Central memory CD8-positive, alpha-beta T cell (primary cell): ENCODE results near the gene EIF5B.
A peak's percentile ranks its signal among the peaks of the same experiment; 100 is the strongest.

Source experiments
- ATAC-seq: fragments of 150-1000 bp; cut with Tn5 transposase; replicated peaks from 2 replicates; pipeline ENCODE4 v1.10.0; 2022; ENCODE audit warnings: mild to moderate bottlenecking, moderate FRiP score, moderate number of reproducible peaks; ENCODE audit not compliant: poor library complexity, severe bottlenecking; ENCODE audit errors: extremely low read depth
- DNase-seq, 2 donors: peaks; one replicate each; pipeline ENCODE4 v3.0.0; 2021; ENCODE audit warnings: low spot score in 2 of 2
- H3K27ac Mint-ChIP-seq: one replicate; pipeline ENCODE4 v1.8.0; 2022; ENCODE audit warnings: low read depth, mild to moderate bottlenecking, moderate library complexity, mixed read lengths
- H3K27me3 Mint-ChIP-seq: one replicate; pipeline ENCODE4 v1.8.0; 2022; ENCODE audit warnings: mixed read lengths
- H3K36me3 Mint-ChIP-seq: one replicate; pipeline ENCODE4 v1.8.0; 2022; ENCODE audit warnings: mild to moderate bottlenecking, moderate library complexity, mixed read lengths; ENCODE audit not compliant: insufficient read depth
- H3K4me1 Mint-ChIP-seq: one replicate; pipeline ENCODE4 v1.8.0; 2022; ENCODE audit warnings: mixed read lengths
- H3K4me3 Mint-ChIP-seq: one replicate; pipeline ENCODE4 v1.8.0; 2022; ENCODE audit warnings: mild to moderate bottlenecking, moderate library complexity, mixed read lengths
- H3K9me3 Mint-ChIP-seq: one replicate; pipeline ENCODE4 v1.8.0; 2022; ENCODE audit warnings: mixed read lengths

Gene EIF5B

DNA sequence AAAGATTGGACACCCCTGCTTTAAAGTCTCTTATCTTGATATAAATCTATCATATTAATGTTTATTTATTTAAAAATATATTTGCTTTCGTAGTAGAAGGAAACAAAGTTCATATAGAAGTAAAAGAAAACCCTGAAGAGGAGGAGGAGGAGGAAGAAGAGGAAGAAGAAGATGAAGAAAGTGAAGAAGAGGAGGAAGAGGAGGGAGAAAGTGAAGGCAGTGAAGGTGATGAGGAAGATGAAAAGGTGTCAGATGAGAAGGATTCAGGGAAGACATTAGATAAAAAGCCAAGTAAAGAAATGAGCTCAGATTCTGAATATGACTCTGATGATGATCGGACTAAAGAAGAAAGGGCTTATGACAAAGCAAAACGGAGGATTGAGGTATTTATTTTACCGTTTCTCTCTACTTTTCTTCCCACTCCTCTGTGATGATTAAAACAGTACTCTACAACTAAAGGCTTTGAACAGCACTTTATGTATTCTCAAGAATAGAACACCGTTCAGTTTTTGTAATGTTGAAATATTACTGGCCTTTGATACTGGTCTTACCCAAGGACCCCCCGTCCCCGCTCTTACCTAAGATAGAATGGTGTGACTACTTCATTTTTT lies 39.2 kb downstream of the EIF5B start:
- Mint-ChIP-seq H3K4me3 (no peak overlapping the region), H3K27ac (peak overlapping the region; percentile 27), H3K36me3 (peaks cover 54% of the 10 kb centered on the region), H3K27me3 (no peaks in the 10 kb centered on the region), H3K9me3 (peaks cover 5% of the 10 kb centered on the region), H3K4me1 (no peaks in the 10 kb centered on the region)
- no peak for DNase-seq
- ATAC-seq, result no peak

DNA sequence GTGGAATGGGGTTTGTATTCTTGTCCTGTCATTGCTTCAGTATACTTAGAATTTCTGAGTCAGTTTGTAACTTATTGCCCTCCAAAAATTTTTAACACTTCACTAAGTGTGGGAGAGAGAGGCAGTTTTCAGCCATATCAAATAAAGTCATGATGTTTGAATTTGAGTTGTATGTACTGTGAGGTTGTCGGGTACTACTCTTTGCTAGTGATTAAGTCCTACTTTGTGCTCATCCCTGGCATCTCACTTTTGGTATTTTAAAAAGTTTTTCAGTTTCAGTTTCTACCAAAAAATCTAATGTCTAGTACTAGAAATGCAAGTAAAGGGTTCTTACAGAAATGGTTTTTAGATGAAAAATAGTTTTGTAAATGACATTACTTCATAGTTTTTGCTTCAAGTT lies 40.7 kb downstream of the EIF5B start:
- H3K27me3 Mint-ChIP-seq, result no peaks in the 10 kb centered on the region
- peaks cover 5% of the 10 kb centered on the region for H3K9me3 Mint-ChIP-seq
- DNase-seq (no peak), ATAC-seq (no peak)
- H3K4me3 Mint-ChIP-seq, result no peak overlapping the region
- no peaks in the 10 kb centered on the region for H3K4me1 Mint-ChIP-seq
- peaks cover 48% of the 10 kb centered on the region for H3K36me3 Mint-ChIP-seq
- no peak overlapping the region for H3K27ac Mint-ChIP-seq

DNA sequence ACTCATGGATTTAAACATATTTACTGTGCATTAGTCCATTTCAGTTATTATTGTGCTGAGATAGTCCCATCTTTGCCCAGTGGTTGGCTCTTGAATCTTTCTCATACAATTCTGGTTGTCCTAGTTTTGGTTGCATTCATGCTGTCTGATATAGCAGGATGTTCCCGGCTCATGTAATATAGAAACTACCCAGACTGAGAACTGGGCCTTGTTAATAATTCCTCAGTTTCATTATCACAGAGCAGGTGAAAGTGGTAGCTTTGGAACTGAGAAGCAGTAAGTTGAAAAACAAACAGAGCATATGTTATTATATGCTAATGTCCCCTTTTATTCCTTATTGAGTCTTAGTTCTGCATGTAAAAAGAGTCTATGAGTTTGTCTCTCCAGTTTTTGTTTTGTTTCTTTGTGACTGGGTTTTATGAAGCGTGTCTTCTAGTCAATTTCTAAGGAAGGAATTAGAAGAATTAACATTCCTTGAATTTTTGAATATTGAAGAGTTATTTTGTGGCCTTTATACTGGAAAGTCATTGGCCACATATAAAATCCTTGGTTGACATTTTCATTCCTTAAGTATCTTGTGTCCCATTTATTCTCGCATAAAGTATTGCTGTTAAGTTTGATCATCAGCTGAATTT lies 43.3 kb downstream of the EIF5B start:
- Mint-ChIP-seq H3K4me3 (no peak overlapping the region), H3K27ac (peak overlapping the region; percentile 61), H3K36me3 (peaks cover 53% of the 10 kb centered on the region), H3K9me3 (no peaks in the 10 kb centered on the region), H3K4me1 (no peaks in the 10 kb centered on the region), H3K27me3 (no peaks in the 10 kb centered on the region)
- ATAC-seq (no peak), DNase-seq (no peak)

DNA sequence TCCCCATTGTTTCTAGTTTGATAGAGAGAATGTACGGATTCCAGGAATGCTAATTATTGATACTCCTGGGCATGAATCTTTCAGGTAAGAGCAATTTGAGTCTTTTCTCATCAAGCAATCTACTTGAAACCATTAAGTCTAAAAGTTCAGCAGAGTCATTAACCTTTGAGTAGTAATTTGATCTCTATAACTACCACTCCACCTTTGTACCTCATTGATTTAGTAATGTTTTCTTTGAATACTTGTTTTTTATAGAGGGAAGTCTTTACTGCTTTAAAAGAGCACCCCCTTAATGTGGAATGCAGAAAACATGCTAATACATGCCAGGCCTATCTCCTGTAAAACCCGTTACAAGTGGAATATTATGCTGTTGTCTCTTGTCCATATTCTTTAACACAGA lies 45.0 kb downstream of the EIF5B start:
- Mint-ChIP-seq H3K27me3 (no peaks in the 10 kb centered on the region), H3K27ac (no peak overlapping the region), H3K36me3 (peaks cover 53% of the 10 kb centered on the region), H3K9me3 (no peaks in the 10 kb centered on the region), H3K4me1 (no peaks in the 10 kb centered on the region), H3K4me3 (no peak overlapping the region)
- DNase-seq (no peak), ATAC-seq (no peak)

DNA sequence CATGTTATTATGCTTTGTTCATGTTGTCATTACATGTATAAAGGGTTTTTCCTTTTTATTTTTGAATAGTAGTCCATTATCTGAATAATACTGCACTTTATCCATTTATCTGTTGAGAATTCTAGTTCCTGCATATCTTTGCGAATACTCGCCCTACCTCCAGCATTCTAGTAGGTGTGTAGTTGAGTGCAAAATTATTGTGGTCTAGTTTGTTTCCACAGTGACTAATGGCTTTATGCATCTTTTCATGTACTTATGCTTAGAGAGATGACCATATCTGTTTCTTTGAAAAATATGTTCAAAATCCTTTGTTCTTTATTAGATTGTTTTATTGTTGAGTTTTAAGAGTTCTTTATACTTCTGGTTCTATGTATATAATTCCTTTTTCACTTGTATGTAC lies 48.8 kb downstream of the EIF5B start:
- DNase-seq (no peak), ATAC-seq (no peak)
- H3K9me3 Mint-ChIP-seq, result no peaks in the 10 kb centered on the region
- H3K27ac Mint-ChIP-seq, result no peak overlapping the region
- H3K36me3 Mint-ChIP-seq, result peaks cover 36% of the 10 kb centered on the region
- no peak overlapping the region for H3K4me3 Mint-ChIP-seq
- peaks cover 6% of the 10 kb centered on the region for H3K4me1 Mint-ChIP-seq
- H3K27me3 Mint-ChIP-seq, result no peaks in the 10 kb centered on the region

- ATAC-seq (no peak), DNase-seq (no peak)
- H3K36me3 Mint-ChIP-seq, result peaks cover 37% of the 10 kb centered on the region
- H3K9me3 Mint-ChIP-seq, result no peaks in the 10 kb centered on the region
- H3K27me3 Mint-ChIP-seq, result no peaks in the 10 kb centered on the region
- H3K4me3 Mint-ChIP-seq, result no peak overlapping the region
- H3K27ac Mint-ChIP-seq, result peak overlapping the region; percentile 29
- H3K4me1 Mint-ChIP-seq, result peaks cover 6% of the 10 kb centered on the region
Measured at GRCh38 chr2:99388892-99389291, 51.7 kb downstream of the EIF5B start.

DNA sequence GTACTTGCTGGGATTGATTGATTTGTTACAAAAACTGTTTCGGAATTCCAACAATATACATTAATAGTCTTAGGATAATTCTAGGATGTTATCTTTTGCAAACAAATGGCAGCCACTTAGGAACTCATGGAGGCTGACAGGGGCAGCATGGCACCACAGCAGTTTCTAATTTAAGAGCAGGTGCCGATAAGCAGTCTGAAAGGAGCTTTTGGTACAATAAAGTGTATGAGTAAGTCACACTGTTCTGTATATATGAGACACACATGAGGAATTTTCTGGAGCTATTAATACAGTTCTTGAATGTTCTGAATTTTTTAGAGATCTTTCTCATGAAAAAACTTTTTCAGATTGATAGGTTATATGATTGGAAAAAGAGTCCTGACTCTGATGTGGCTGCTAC lies 52.2 kb downstream of the EIF5B start:
- H3K36me3 Mint-ChIP-seq, result peaks cover 38% of the 10 kb centered on the region
- no peak overlapping the region for H3K4me3 Mint-ChIP-seq
- ATAC-seq (no peak), DNase-seq (no peak)
- peaks cover 6% of the 10 kb centered on the region for H3K4me1 Mint-ChIP-seq
- no peaks in the 10 kb centered on the region for H3K9me3 Mint-ChIP-seq
- no peaks in the 10 kb centered on the region for H3K27me3 Mint-ChIP-seq
- H3K27ac Mint-ChIP-seq, result no peak overlapping the region

- H3K4me1 Mint-ChIP-seq, result peaks cover 6% of the 10 kb centered on the region
- no peak for ATAC-seq
- H3K27me3 Mint-ChIP-seq, result no peaks in the 10 kb centered on the region
- no peaks in the 10 kb centered on the region for H3K9me3 Mint-ChIP-seq
- H3K36me3 Mint-ChIP-seq, result peaks cover 38% of the 10 kb centered on the region
- H3K4me3 Mint-ChIP-seq, result no peak overlapping the region
- DNase-seq, result no peak
- H3K27ac Mint-ChIP-seq, result no peak overlapping the region
Measured at GRCh38 chr2:99389946-99390345, 52.8 kb downstream of the EIF5B start.

DNA sequence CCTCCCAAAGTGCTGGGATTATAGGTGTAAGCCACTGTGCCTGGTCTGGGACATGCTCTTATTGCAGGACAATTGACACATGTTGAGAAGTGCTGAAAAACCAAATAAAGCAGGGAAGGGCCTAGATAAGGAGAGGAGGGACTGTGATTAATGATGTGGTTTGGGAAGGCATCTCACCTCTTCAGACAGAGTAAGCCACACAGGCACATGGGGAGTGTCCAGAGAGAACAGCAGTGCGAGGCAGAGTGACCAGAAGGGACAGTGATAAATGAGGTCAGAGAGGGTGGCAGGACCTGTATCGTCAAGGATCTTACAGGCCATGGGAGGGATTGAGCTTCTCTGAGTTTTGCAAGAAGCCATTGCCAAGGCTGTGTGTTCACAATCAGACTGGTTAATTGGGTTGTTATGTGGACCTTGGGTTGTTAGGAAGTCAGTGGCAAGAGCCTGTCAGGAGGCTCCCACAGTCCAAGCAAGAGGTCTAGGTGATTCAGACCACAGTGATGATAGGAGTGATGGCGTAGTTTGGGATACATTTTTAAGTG lies 58.5 kb downstream of the EIF5B start:
- H3K36me3 Mint-ChIP-seq, result peaks cover 48% of the 10 kb centered on the region

DNA sequence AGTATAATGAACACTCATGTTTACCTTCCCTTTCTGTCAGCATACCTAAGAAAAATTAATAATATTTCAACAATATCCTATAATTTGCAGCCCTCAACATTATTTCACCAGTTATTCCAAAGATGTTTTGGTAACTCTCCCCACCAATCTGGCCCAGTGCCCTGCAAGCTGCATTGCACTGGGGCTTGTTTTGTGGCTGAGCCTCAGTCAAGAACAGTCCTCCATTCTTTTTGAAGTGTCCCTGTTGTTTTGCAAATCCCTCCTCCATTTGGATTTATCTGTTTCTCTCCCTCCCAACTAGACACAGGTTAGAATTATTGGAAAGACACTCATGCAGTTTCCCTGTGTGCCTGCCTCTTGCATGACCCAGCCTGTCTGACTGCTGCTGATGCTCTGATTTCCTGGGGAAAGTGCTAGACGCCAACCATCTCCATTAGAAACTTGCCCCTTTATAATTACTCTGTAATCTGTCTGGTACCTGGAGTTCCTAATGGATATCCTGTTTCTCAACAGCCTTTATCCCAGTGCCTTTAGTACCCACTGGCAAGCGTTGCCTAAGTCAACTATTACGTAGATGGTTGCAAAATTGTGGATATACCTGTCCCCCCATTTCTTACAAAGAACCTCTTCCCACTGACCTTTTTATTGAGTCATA lies 60.2 kb downstream of the EIF5B start:
- no peaks in the 10 kb centered on the region for H3K9me3 Mint-ChIP-seq
- ATAC-seq (no peak), DNase-seq (no peak)
- H3K36me3 Mint-ChIP-seq, result peaks cover 44% of the 10 kb centered on the region
- peak overlapping the region; percentile 68 for H3K27ac Mint-ChIP-seq
- H3K4me3 Mint-ChIP-seq, result no peak overlapping the region
- H3K4me1 Mint-ChIP-seq, result no peaks in the 10 kb centered on the region
- no peaks in the 10 kb centered on the region for H3K27me3 Mint-ChIP-seq

More for the DNA sequence above, 58.5 kb downstream of the EIF5B start:
- H3K27me3 Mint-ChIP-seq, result no peaks in the 10 kb centered on the region
- DNase-seq (no peak), ATAC-seq (no peak)
- H3K27ac Mint-ChIP-seq, result peak overlapping the region; percentile 11
- no peak overlapping the region for H3K4me3 Mint-ChIP-seq
- no peaks in the 10 kb centered on the region for H3K9me3 Mint-ChIP-seq
- no peaks in the 10 kb centered on the region for H3K4me1 Mint-ChIP-seq

GRCh38 chr2:99398303-99398702 lies 61.1 kb downstream of the EIF5B start:
- no peak for DNase-seq
- no peak overlapping the region for H3K27ac Mint-ChIP-seq
- ATAC-seq, result no peak
- H3K4me1 Mint-ChIP-seq, result no peaks in the 10 kb centered on the region
- no peaks in the 10 kb centered on the region for H3K9me3 Mint-ChIP-seq
- H3K36me3 Mint-ChIP-seq, result peaks cover 44% of the 10 kb centered on the region
- no peak overlapping the region for H3K4me3 Mint-ChIP-seq
- no peaks in the 10 kb centered on the region for H3K27me3 Mint-ChIP-seq

- Mint-ChIP-seq H3K36me3 (peaks cover 39% of the 10 kb centered on the region), H3K4me1 (no peaks in the 10 kb centered on the region), H3K9me3 (no peaks in the 10 kb centered on the region), H3K4me3 (no peak overlapping the region), H3K27me3 (no peaks in the 10 kb centered on the region), H3K27ac (no peak overlapping the region)
- ATAC-seq, result no peak
- no peak for DNase-seq
Measured at GRCh38 chr2:99399063-99399462, 61.9 kb downstream of the EIF5B start.

DNA sequence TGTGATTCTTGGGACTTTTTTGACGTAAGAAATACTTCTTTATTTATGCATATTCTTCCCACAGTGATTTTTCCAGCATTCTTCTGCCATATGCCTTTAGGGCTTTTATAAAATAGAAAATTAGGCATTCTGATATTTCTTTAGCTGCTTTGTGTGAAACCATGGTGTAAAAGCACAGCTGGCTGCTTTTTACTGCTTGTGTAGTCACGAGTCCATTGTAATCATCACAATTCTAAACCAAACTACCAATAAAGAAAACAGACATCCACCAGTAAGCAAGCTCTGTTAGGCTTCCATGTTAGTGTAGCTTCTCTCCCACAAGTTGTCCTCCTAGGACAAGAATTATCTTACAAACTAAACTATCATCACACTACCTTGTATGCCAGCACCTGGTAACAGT lies 62.6 kb downstream of the EIF5B start:
- H3K4me3 Mint-ChIP-seq, result no peak overlapping the region
- H3K4me1 Mint-ChIP-seq, result no peaks in the 10 kb centered on the region
- peaks cover 39% of the 10 kb centered on the region for H3K36me3 Mint-ChIP-seq
- no peaks in the 10 kb centered on the region for H3K9me3 Mint-ChIP-seq
- ATAC-seq (no peak), DNase-seq (no peak)
- H3K27me3 Mint-ChIP-seq, result no peaks in the 10 kb centered on the region
- no peak overlapping the region for H3K27ac Mint-ChIP-seq
